CD4-positive, alpha-beta memory T cell (primary cell): ENCODE measurements around the gene LDLRAD2. TPM values are rescaled to one million over a fixed set of nuclear protein-coding genes. Genes with fewer than 3 reads are reported as not detected.

Source experiments
- CTCF ChIA-PET: fragments of 350-600 bp; sonication (Branson Sonifier 250); formaldehyde crosslinking; loops from one replicate; lab custom pipeline; 2021; ENCODE audit warnings: inconsistent platforms; ENCODE audit not compliant: partially characterized antibody; lab: Charles Lee
- POLR2A ChIA-PET: fragments of 350-600 bp; sonication (Branson Sonifier 250); formaldehyde crosslinking; loops from one replicate; lab custom pipeline; 2021; ENCODE audit not compliant: partially characterized antibody; lab: Charles Lee
- DNase-seq, 5 donors: peaks; one replicate each; pipeline versions ENCODE4 v3.0.0 to v3.0.0-alpha.2; 2020 to 2022; ENCODE audit warnings: mixed read lengths in 1 of 5
- H3K27ac ChIP-seq: one replicate; pipeline ENCODE4 v1.7.0; 2013; ENCODE audit warnings: low read depth, low read length
- H3K27me3 ChIP-seq: 2 replicates; pipeline ENCODE4 v1.7.0; 2013; ENCODE audit warnings: mild to moderate bottlenecking, low read length, moderate library complexity; ENCODE audit not compliant: insufficient read depth
- H3K36me3 ChIP-seq: 2 replicates; pipeline ENCODE4 v1.7.0; 2013; ENCODE audit warnings: mild to moderate bottlenecking, low read length, moderate library complexity; ENCODE audit not compliant: insufficient read depth
- H3K4me1 ChIP-seq: 2 replicates; pipeline ENCODE4 v1.7.0; 2013; ENCODE audit warnings: mild to moderate bottlenecking, low read length, moderate library complexity; ENCODE audit not compliant: insufficient read depth
- H3K4me3 ChIP-seq, 2 donors: one replicate each; pipeline ENCODE4 v1.7.0; 2013; ENCODE audit warnings: low read length in 2 of 2, mild to moderate bottlenecking in 1 of 2
- H3K9me3 ChIP-seq, 2 donors: one replicate each; pipeline ENCODE4 v1.7.0; 2013; ENCODE audit warnings: low read length in 2 of 2, control low read depth in 1 of 2; ENCODE audit not compliant: control insufficient read depth in 1 of 2
- H3K27ac Mint-ChIP-seq, 7 donors: one replicate each; pipeline ENCODE4 v1.8.0; 2020 to 2021; ENCODE audit warnings: mixed read lengths in 7 of 7, mild to moderate bottlenecking in 6 of 7, inconsistent platforms in 3 of 7, moderate library complexity in 3 of 7
- H3K27me3 Mint-ChIP-seq, 2 donors: one replicate each; pipeline ENCODE4 v1.8.0; 2020 to 2021; ENCODE audit warnings: mixed read lengths in 2 of 2
- H3K36me3 Mint-ChIP-seq, 2 donors: one replicate each; pipeline ENCODE4 v1.8.0; 2020 to 2021; ENCODE audit warnings: mixed read lengths in 2 of 2, inconsistent platforms in 1 of 2, mild to moderate bottlenecking in 1 of 2
- H3K4me1 Mint-ChIP-seq, 4 donors: one replicate each; pipeline ENCODE4 v1.8.0; 2020 to 2021; ENCODE audit warnings: mixed read lengths in 4 of 4, mild to moderate bottlenecking in 1 of 4
- H3K4me3 Mint-ChIP-seq, 8 donors: one replicate each; pipeline ENCODE4 v1.8.0; 2020 to 2021; ENCODE audit warnings: mixed read lengths in 8 of 8, mild to moderate bottlenecking in 7 of 8, moderate library complexity in 6 of 8, inconsistent platforms in 3 of 8
- H3K9me3 Mint-ChIP-seq, 8 donors: one replicate each; pipeline ENCODE4 v1.8.0; 2020 to 2021; ENCODE audit warnings: mixed read lengths in 8 of 8, mild to moderate bottlenecking in 5 of 8, inconsistent platforms in 3 of 8, moderate library complexity in 1 of 8
- intact Hi-C: fragments of 100-400 bp; cut with micrococcal nuclease; formaldehyde crosslinking; loops from one replicate; pipeline ENCODE4 v1.15.1; 2023
- polyA plus RNA-seq, 2 donors: library from polyadenylated mRNA; unstranded; fragments of 300-500 nt; fragmentation: Illumina TruSeq; gene quantifications; one replicate each; pipeline ENCODE4 v1.2.3, GENCODE V29; 2021
- total RNA-seq, 2 experiments: library from RNA; stranded (reverse); gene quantifications; one replicate each; pipeline ENCODE4 v1.2.3, GENCODE V29; 2021

Gene LDLRAD2
- total and polyA plus RNA-seq, 4 experiments from 2014 or later = not detected

DNA sequence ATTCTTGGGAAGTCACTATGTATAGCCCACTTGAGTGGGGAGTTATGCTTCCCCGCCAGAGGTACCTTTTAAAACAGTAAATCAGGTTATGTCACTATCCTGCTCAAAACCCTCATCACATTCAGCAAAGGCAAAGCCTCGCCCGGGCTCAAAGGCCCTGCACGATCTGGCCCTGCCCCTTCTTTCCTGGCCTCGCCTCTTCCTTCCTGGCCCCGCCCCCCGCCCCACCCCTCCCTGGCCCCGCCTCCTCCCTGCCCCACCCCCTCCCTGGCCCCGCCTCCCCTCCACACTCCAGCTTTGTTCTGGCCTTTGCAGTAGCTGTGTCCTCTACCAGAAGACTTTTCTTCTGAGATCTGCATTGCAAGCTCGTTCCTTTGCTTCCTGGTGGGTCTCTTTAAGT is 6.6 kb downstream of the LDLRAD2 start:
- Histone ChIP-seq H3K27me3 (peaks cover 3% of the 10 kb centered on the region), H3K4me1 (no peaks in the 10 kb centered on the region), H3K9me3 (no peaks in the 10 kb centered on the region), H3K27ac (no peak overlapping the region), H3K4me3 (no peak overlapping the region), H3K36me3 (no peaks in the 10 kb centered on the region)
- ChIA-PET CTCF (no interaction called here), POLR2A (no interaction called here)
- H3K4me1 Mint-ChIP-seq = peaks cover 0 to 9% (median 4%) of the 10 kb centered on the region in 4 donors
- no peaks in the 10 kb centered on the region for H3K9me3 Mint-ChIP-seq
- intact Hi-C loops = no loop called here
- no peak overlapping the region for H3K4me3 Mint-ChIP-seq
- H3K27me3 Mint-ChIP-seq = peaks cover 4 to 8% of the 10 kb centered on the region in 2 donors
- peak overlapping the region in 1 of 7 donors; percentile 65 for H3K27ac Mint-ChIP-seq
- DNase-seq = peak in 4 of 5 donors; percentile 6 to 41 (median 20)
- no peaks in the 10 kb centered on the region for H3K36me3 Mint-ChIP-seq

DNA sequence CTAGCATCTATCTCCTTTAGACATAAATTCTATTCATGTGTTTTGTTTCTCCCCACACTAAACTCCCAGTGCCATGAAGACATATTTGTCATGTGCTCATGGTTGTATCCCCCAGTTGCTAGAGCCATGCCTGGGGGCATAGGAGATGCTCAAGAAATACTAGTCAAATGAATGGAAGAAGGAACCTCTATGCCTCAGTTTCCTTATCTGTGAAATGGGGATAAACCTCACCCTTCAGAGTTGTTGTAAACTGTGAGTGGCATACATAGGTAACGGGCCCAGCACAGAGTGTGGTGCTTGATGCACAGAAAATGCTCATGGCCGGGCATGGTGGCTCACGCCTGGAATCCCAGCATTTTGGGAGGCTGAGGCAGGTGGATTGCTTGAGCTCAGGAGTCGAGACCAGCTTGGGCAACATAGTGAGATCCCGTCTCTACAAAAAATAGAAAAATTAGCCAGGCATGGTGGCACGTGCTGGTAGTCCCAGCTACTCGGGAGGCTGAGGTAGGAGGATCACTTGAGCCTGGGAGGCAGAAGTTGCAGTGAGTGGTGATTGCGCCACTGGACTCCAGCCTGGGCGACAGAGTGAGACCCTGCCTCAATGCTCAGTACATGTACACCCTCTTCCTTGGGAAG is 8.7 kb downstream of the LDLRAD2 start:
- ChIA-PET CTCF (no interaction called here), POLR2A (no interaction called here)
- peaks cover 3% of the 10 kb centered on the region in 2 donors for H3K27me3 Mint-ChIP-seq
- no peaks in the 10 kb centered on the region for H3K36me3 Mint-ChIP-seq
- no peaks in the 10 kb centered on the region for H3K36me3 ChIP-seq
- no peak overlapping the region for H3K27ac ChIP-seq
- no peak overlapping the region for H3K4me3 Mint-ChIP-seq
- peak overlapping the region in 1 of 7 donors; percentile 36 for H3K27ac Mint-ChIP-seq
- H3K9me3 ChIP-seq = no peaks in the 10 kb centered on the region
- no peaks in the 10 kb centered on the region for H3K9me3 Mint-ChIP-seq
- DNase-seq = no peak
- H3K27me3 ChIP-seq = no peaks in the 10 kb centered on the region
- H3K4me1 ChIP-seq = no peaks in the 10 kb centered on the region
- peaks cover 0 to 8% (median 2%) of the 10 kb centered on the region in 4 donors for H3K4me1 Mint-ChIP-seq
- no peak overlapping the region for H3K4me3 ChIP-seq
- intact Hi-C loops = no loop called here

DNA sequence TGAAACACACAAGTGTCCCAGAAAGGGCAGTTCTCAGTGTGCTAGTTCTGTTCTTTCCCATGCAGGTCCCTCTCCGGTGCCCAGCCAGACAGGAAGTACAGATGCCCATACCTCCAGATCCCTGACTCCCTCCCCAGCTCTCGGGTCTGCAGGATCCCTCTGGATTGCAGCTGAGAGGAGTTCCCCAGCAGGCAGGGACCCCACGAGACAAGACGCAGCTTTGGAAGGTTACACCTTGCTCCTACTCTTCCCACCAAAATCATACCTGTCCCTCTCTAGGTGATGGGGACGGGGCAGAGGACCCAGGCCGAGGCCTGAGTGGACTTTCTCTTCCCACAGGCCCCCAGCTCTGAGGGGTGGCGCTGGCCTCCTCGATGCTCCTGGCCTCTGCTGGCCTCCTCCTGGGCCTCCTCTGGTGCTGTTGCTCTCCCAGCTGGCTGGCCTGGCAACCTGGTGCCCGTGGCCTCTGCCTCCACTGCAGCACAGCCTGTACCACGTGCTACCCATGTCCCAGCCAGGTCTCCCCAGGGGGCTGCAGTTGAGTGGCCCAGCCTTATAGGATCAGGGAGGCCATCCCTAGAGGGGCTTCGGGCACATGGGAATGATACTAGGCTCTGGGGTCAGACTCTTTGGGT is 9.4 kb downstream of the LDLRAD2 start:
- no peak overlapping the region for H3K4me3 ChIP-seq
- no peak overlapping the region for H3K27ac ChIP-seq
- intact Hi-C loops = no loop called here
- ChIA-PET CTCF (no interaction called here), POLR2A (no interaction called here)
- no peaks in the 10 kb centered on the region for H3K9me3 ChIP-seq
- Mint-ChIP-seq H3K27ac (no peak overlapping the region), H3K36me3 (no peaks in the 10 kb centered on the region), H3K27me3 (peaks cover 3% of the 10 kb centered on the region in 2 donors), H3K9me3 (no peaks in the 10 kb centered on the region), H3K4me1 (peaks cover 0 to 8% (median 2%) of the 10 kb centered on the region in 4 donors), H3K4me3 (no peak overlapping the region)
- no peaks in the 10 kb centered on the region for H3K36me3 ChIP-seq
- H3K27me3 ChIP-seq = no peaks in the 10 kb centered on the region
- DNase-seq = no peak
- no peaks in the 10 kb centered on the region for H3K4me1 ChIP-seq

DNA sequence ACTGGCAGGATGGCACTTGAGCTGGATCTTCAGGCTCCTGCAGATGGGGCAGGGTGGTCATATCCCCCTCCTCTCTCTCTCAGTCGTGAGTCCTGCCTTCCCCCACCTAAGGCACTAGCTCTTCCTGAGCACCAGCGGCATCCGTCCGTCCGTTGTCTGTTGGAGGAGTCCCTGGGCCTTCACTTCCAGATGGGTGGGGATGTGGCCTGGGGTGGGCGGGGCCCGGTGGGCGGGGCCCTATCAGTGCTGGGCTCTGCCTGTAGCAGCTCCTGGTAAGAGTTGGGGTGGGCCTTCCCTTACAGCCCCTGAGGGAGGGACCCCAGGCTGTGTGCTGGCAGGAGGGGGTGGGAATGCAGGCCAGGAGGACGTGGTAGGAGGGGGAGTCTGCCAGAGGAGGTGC is 10.3 kb downstream of the LDLRAD2 start:
- Histone ChIP-seq H3K4me1 (no peaks in the 10 kb centered on the region), H3K36me3 (no peaks in the 10 kb centered on the region), H3K9me3 (no peaks in the 10 kb centered on the region), H3K27me3 (no peaks in the 10 kb centered on the region), H3K4me3 (no peak overlapping the region), H3K27ac (no peak overlapping the region)
- no peak overlapping the region for H3K4me3 Mint-ChIP-seq
- no peak for DNase-seq
- ChIA-PET POLR2A (no interaction called here), CTCF (no interaction called here)
- no peaks in the 10 kb centered on the region for H3K36me3 Mint-ChIP-seq
- no peak overlapping the region for H3K27ac Mint-ChIP-seq
- intact Hi-C loops = no loop called here
- H3K4me1 Mint-ChIP-seq = peaks cover 0 to 8% (median 2%) of the 10 kb centered on the region in 4 donors
- H3K9me3 Mint-ChIP-seq = no peaks in the 10 kb centered on the region
- peaks cover 0 to 3% of the 10 kb centered on the region in 2 donors for H3K27me3 Mint-ChIP-seq

DNA sequence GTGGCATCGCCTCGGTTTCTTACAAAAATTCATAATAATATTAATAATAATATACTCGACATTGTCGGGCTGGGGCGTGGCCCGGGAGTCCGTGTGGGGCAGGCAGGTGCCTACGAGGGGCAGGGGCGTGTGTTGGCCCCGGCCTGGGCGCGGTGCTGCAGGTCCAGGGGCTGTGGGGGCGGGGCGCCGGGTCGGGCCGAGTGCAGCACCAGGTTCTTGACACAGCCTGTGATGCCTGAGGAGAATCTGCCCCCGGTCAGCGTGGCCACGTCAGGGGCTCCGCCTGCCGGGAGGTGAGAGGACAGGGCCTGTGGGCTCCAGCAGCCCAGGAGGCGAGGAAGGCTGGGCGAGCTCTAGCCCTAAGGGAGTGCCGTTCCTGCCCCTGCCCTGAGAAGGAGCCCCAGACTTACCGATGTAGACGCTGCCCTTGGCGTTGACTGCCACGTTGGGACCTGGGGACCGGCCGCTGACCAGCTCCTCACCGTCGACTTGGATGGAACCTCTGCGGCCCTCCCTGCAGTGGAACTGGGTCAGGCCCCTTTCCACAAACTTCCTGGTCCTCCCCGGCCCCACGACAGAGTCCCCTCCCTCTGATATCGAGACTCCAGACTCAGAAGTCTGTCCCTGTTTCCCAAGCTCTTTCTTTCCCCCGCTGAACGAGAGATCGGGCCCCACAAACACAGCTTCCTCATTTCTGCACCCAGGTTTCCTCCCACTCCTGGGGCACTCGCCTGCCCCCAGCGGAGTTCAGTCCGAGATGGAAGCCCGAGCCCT is 11.3 kb downstream of the LDLRAD2 start:
- peaks cover 0 to 5% of the 10 kb centered on the region in 2 donors for H3K27me3 Mint-ChIP-seq
- intact Hi-C loops = no loop called here
- H3K27me3 ChIP-seq = no peaks in the 10 kb centered on the region
- H3K36me3 Mint-ChIP-seq = no peaks in the 10 kb centered on the region
- POLR2A ChIA-PET = no interaction called here
- DNase-seq = no peak
- no peak overlapping the region for H3K4me3 ChIP-seq
- H3K27ac ChIP-seq = no peak overlapping the region
- H3K9me3 Mint-ChIP-seq = no peaks in the 10 kb centered on the region
- no peak overlapping the region for H3K4me3 Mint-ChIP-seq
- CTCF ChIA-PET = no interaction called here
- H3K27ac Mint-ChIP-seq = no peak overlapping the region
- H3K4me1 ChIP-seq = no peaks in the 10 kb centered on the region
- H3K4me1 Mint-ChIP-seq = peaks cover 0 to 6% (median 2%) of the 10 kb centered on the region in 4 donors
- no peaks in the 10 kb centered on the region for H3K9me3 ChIP-seq
- H3K36me3 ChIP-seq = no peaks in the 10 kb centered on the region

DNA sequence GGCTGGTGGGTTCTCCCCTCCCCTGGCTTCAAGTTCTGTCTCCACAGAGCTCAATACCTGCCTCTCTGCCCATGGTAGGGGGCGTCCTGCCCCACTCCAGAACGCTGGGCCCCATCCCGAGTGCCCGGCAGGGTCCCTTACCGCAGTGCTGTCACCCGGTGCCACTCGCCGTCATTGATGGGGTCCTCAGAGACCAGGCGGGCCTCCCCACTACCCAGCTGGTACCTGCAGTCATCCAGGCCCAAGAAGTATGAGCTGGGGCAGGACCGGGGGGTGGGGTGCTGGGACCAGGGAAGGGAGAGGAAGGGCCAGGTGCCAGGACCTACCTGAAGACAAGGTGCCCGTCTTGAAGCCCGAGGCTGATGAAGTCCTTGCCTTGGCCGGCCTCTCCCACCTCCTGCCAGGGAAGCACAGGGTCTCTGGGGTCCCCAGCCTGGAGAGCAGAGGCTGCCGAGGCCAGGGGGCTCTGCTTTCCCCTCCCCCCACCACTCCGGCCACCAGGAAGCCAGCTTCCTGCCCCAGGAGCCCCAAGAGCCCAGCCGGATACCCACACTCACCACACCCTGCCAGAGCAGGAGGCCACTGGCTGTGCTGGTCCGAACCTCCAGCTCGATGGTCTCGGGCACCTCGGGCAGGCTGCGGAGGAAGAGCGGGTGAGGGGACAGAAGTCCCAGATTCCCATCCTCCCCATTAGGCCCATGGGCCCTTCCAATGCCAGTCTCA is 12.1 kb downstream of the LDLRAD2 start:
- Histone ChIP-seq H3K9me3 (no peaks in the 10 kb centered on the region), H3K36me3 (no peaks in the 10 kb centered on the region), H3K4me3 (no peak overlapping the region), H3K4me1 (no peaks in the 10 kb centered on the region), H3K27me3 (no peaks in the 10 kb centered on the region), H3K27ac (no peak overlapping the region)
- Mint-ChIP-seq H3K36me3 (no peaks in the 10 kb centered on the region), H3K4me1 (peaks cover 0 to 3% (median 0%) of the 10 kb centered on the region in 4 donors), H3K27ac (no peak overlapping the region), H3K9me3 (no peaks in the 10 kb centered on the region), H3K27me3 (peaks cover 0 to 5% of the 10 kb centered on the region in 2 donors), H3K4me3 (no peak overlapping the region)
- CTCF ChIA-PET = no interaction called here
- no peak for DNase-seq
- intact Hi-C loops = no loop called here
- POLR2A ChIA-PET = no interaction called here

DNA sequence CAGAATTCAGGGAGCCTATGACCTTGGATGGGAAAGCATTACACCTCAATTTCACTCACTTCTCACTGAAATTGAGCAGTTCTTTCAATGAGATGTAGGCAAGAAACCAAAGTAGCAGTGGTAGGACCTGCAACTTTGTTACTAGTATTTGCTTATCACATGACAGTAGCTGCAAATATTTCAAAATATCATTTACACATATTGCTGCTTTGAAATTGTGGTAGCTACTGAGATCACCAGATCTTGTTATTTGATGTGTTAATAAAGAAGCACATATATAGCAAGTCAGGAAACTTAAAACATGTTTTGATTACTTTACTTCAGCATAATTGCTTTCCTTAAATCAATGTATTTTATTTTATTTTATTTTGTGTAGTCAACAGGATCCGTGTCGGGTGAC is 12.9 kb downstream of the LDLRAD2 start:
- Histone ChIP-seq H3K9me3 (no peaks in the 10 kb centered on the region), H3K4me1 (no peaks in the 10 kb centered on the region), H3K36me3 (no peaks in the 10 kb centered on the region), H3K27me3 (no peaks in the 10 kb centered on the region), H3K4me3 (no peak overlapping the region), H3K27ac (no peak overlapping the region)
- no peak overlapping the region for H3K4me3 Mint-ChIP-seq
- no peaks in the 10 kb centered on the region for H3K9me3 Mint-ChIP-seq
- no peak overlapping the region for H3K27ac Mint-ChIP-seq
- no peaks in the 10 kb centered on the region for H3K36me3 Mint-ChIP-seq
- H3K27me3 Mint-ChIP-seq = peaks cover 0 to 5% of the 10 kb centered on the region in 2 donors
- no peak for DNase-seq
- intact Hi-C loops = no loop called here
- CTCF ChIA-PET = no interaction called here
- POLR2A ChIA-PET = no interaction called here
- peaks cover 0 to 3% (median 0%) of the 10 kb centered on the region in 4 donors for H3K4me1 Mint-ChIP-seq
